ENCODE measurements around the gene CALN1.

The CALN1 gene

GRCh38 chr7:72152161-72153131, 259.7 kb downstream of the CALN1 start:
- H2BK12ac ChIP-seq (ENCODE audit: low read length in 2 of 2) = no peak overlapping the region
- no peak overlapping the region for H2AFZ ChIP-seq (ENCODE audit: low read depth, low read length)
- 49% methylated on average over 7 of the region's 7 CpGs for WGBS

GRCh38 chr7:72140566-72140965, 271.6 kb downstream of the CALN1 start:
- H2BK12ac ChIP-seq (ENCODE audit: low read length in 2 of 2) = no peak overlapping the region
- no peak overlapping the region for H2AK5ac ChIP-seq (ENCODE audit: low read length, severe bottlenecking)
- H3K9me3 ChIP-seq (ENCODE audit: control insufficient read depth, low read length) = peaks cover 5% of the 10 kb centered on the region
- H3K36me3 ChIP-seq (ENCODE audit: control insufficient read depth in 1 of 2, insufficient read depth in 2 of 2, low read depth in 1 of 2, low read length in 2 of 2) = no peaks in the 10 kb centered on the region
- H2AFZ ChIP-seq (ENCODE audit: low read depth, low read length) = no peak overlapping the region
- H3K27me3 ChIP-seq (ENCODE audit: control insufficient read depth in 1 of 2, insufficient read depth in 1 of 2, low read length in 2 of 2) = no peaks in the 10 kb centered on the region
- no peak overlapping the region for H2BK120ac ChIP-seq (ENCODE audit: low read depth, low read length)
- H3K4me2 ChIP-seq (ENCODE audit: low read length, poor library complexity, severe bottlenecking) = no peak overlapping the region
- H3K4ac ChIP-seq (ENCODE audit: low read depth in 1 of 2, low read length in 2 of 2) = no peak overlapping the region
- H3K4me1 ChIP-seq (ENCODE audit: control insufficient read depth, insufficient read depth, low read depth, low read length) = no peaks in the 10 kb centered on the region
- H3K9ac ChIP-seq (ENCODE audit: low read length) = no peak overlapping the region
- H4K8ac ChIP-seq (ENCODE audit: low read length) = no peak overlapping the region
- 58% methylated on average over 2 of the region's 2 CpGs for WGBS
- H3K79me1 ChIP-seq (replicated peaks; ENCODE audit: low read length, poor library complexity, severe bottlenecking) = no peaks in the 10 kb centered on the region
- no peak overlapping the region for H3K18ac ChIP-seq (ENCODE audit: low read depth in 1 of 2, low read length in 2 of 2)
- no peak overlapping the region for H3K23ac ChIP-seq (ENCODE audit: low read length in 2 of 2)
- H3K27ac ChIP-seq (ENCODE audit: low read length, poor library complexity, severe bottlenecking) = no peak overlapping the region
- H2BK15ac ChIP-seq (ENCODE audit: low read depth, poor library complexity, severe bottlenecking) = no peak overlapping the region
- DNase-seq = no peak
- no peak overlapping the region for H3K4me3 ChIP-seq (ENCODE audit: insufficient read depth in 1 of 2, low read depth in 1 of 2, low read length in 2 of 2)
- H4K91ac ChIP-seq (ENCODE audit: low read length) = no peak overlapping the region
- no peak overlapping the region for H3K14ac ChIP-seq (ENCODE audit: low read length in 2 of 2)
- no peak overlapping the region for H2BK5ac ChIP-seq (ENCODE audit: low read depth, low read length, poor library complexity, severe bottlenecking)

More at GRCh38 chr7:72152161-72153131, 259.7 kb downstream of the CALN1 start:
- no peak overlapping the region for H4K91ac ChIP-seq (ENCODE audit: low read length)
- H3K23ac ChIP-seq (ENCODE audit: low read length in 2 of 2) = no peak overlapping the region
- no peak overlapping the region for H2BK120ac ChIP-seq (ENCODE audit: low read depth, low read length)
- H3K4me3 ChIP-seq (ENCODE audit: insufficient read depth in 1 of 2, low read depth in 1 of 2, low read length in 2 of 2) = no peak overlapping the region
- no peaks in the 10 kb centered on the region for H3K36me3 ChIP-seq (ENCODE audit: control insufficient read depth in 1 of 2, insufficient read depth in 2 of 2, low read depth in 1 of 2, low read length in 2 of 2)
- no peak overlapping the region for H2BK5ac ChIP-seq (ENCODE audit: low read depth, low read length, poor library complexity, severe bottlenecking)
- DNase-seq = no peak
- H3K9ac ChIP-seq (ENCODE audit: low read length) = no peak overlapping the region
- H3K14ac ChIP-seq (ENCODE audit: low read length in 2 of 2) = no peak overlapping the region
- H3K4me1 ChIP-seq (ENCODE audit: control insufficient read depth, insufficient read depth, low read depth, low read length) = no peaks in the 10 kb centered on the region
- H3K9me3 ChIP-seq (ENCODE audit: control insufficient read depth, low read length) = peaks cover 7% of the 10 kb centered on the region
- no peak overlapping the region for H2AK5ac ChIP-seq (ENCODE audit: low read length, severe bottlenecking)
- no peaks in the 10 kb centered on the region for H3K27me3 ChIP-seq (ENCODE audit: control insufficient read depth in 1 of 2, insufficient read depth in 1 of 2, low read length in 2 of 2)
- H3K79me1 ChIP-seq (replicated peaks; ENCODE audit: low read length, poor library complexity, severe bottlenecking) = no peaks in the 10 kb centered on the region
- no peak overlapping the region for H3K4ac ChIP-seq (ENCODE audit: low read depth in 1 of 2, low read length in 2 of 2)
- no peak overlapping the region for H3K27ac ChIP-seq (ENCODE audit: low read length, poor library complexity, severe bottlenecking)
- H4K8ac ChIP-seq (ENCODE audit: low read length) = no peak overlapping the region
- H3K18ac ChIP-seq (ENCODE audit: low read depth in 1 of 2, low read length in 2 of 2) = no peak overlapping the region
- H3K4me2 ChIP-seq (ENCODE audit: low read length, poor library complexity, severe bottlenecking) = no peak overlapping the region
- no peak overlapping the region for H2BK15ac ChIP-seq (ENCODE audit: low read depth, poor library complexity, severe bottlenecking)

- Histone ChIP-seq H2BK5ac (ENCODE audit: low read depth, low read length, poor library complexity, severe bottlenecking) (no peak overlapping the region), H3K9ac (ENCODE audit: low read length) (no peak overlapping the region), H4K8ac (ENCODE audit: low read length) (no peak overlapping the region), H2BK120ac (ENCODE audit: low read depth, low read length) (no peak overlapping the region), H3K23ac (ENCODE audit: low read length in 2 of 2) (no peak overlapping the region), H2BK12ac (ENCODE audit: low read length in 2 of 2) (no peak overlapping the region), H3K4me2 (ENCODE audit: low read length, poor library complexity, severe bottlenecking) (no peak overlapping the region), H3K4me3 (ENCODE audit: insufficient read depth in 1 of 2, low read depth in 1 of 2, low read length in 2 of 2) (no peak overlapping the region), H4K91ac (ENCODE audit: low read length) (no peak overlapping the region), H3K9me3 (ENCODE audit: control insufficient read depth, low read length) (no peaks in the 10 kb centered on the region), H3K27me3 (ENCODE audit: control insufficient read depth in 1 of 2, insufficient read depth in 1 of 2, low read length in 2 of 2) (no peaks in the 10 kb centered on the region), H3K79me1 (replicated peaks; ENCODE audit: low read length, poor library complexity, severe bottlenecking) (no peaks in the 10 kb centered on the region), H3K4ac (ENCODE audit: low read depth in 1 of 2, low read length in 2 of 2) (no peak overlapping the region), H3K18ac (ENCODE audit: low read depth in 1 of 2, low read length in 2 of 2) (no peak overlapping the region), H3K4me1 (ENCODE audit: control insufficient read depth, insufficient read depth, low read depth, low read length) (no peaks in the 10 kb centered on the region), H3K27ac (ENCODE audit: low read length, poor library complexity, severe bottlenecking) (no peak overlapping the region), H2BK15ac (ENCODE audit: low read depth, poor library complexity, severe bottlenecking) (no peak overlapping the region), H3K14ac (ENCODE audit: low read length in 2 of 2) (no peak overlapping the region), H2AFZ (ENCODE audit: low read depth, low read length) (no peak overlapping the region), H3K36me3 (ENCODE audit: control insufficient read depth in 1 of 2, insufficient read depth in 2 of 2, low read depth in 1 of 2, low read length in 2 of 2) (no peaks in the 10 kb centered on the region), H2AK5ac (ENCODE audit: low read length, severe bottlenecking) (no peak overlapping the region)
- WGBS = 39% methylated on average over 1 of the region's 1 CpG
- DNase-seq = no peak
These were observed 285.0 kb downstream of the CALN1 start for GRCh38 chr7:72127136-72127535.

GRCh38 chr7:72123913-72124312, 288.2 kb downstream of the CALN1 start:
- no peaks in the 10 kb centered on the region for H3K4me1 ChIP-seq (ENCODE audit: control insufficient read depth, insufficient read depth, low read depth, low read length)
- no peak overlapping the region for H2BK15ac ChIP-seq (ENCODE audit: low read depth, poor library complexity, severe bottlenecking)
- H3K4me2 ChIP-seq (ENCODE audit: low read length, poor library complexity, severe bottlenecking) = no peak overlapping the region
- no peak overlapping the region for H4K91ac ChIP-seq (ENCODE audit: low read length)
- no CpG with 5 or more reads among the region's 5 CpGs for WGBS
- no peak overlapping the region for H2BK5ac ChIP-seq (ENCODE audit: low read depth, low read length, poor library complexity, severe bottlenecking)
- H3K4me3 ChIP-seq (ENCODE audit: insufficient read depth in 1 of 2, low read depth in 1 of 2, low read length in 2 of 2) = no peak overlapping the region
- no peak overlapping the region for H2AK5ac ChIP-seq (ENCODE audit: low read length, severe bottlenecking)
- no peaks in the 10 kb centered on the region for H3K9me3 ChIP-seq (ENCODE audit: control insufficient read depth, low read length)
- H2AFZ ChIP-seq (ENCODE audit: low read depth, low read length) = no peak overlapping the region
- H3K79me1 ChIP-seq (replicated peaks; ENCODE audit: low read length, poor library complexity, severe bottlenecking) = no peaks in the 10 kb centered on the region
- H3K14ac ChIP-seq (ENCODE audit: low read length in 2 of 2) = no peak overlapping the region
- no peaks in the 10 kb centered on the region for H3K27me3 ChIP-seq (ENCODE audit: control insufficient read depth in 1 of 2, insufficient read depth in 1 of 2, low read length in 2 of 2)
- no peak overlapping the region for H3K23ac ChIP-seq (ENCODE audit: low read length in 2 of 2)
- H3K4ac ChIP-seq (ENCODE audit: low read depth in 1 of 2, low read length in 2 of 2) = no peak overlapping the region
- H3K27ac ChIP-seq (ENCODE audit: low read length, poor library complexity, severe bottlenecking) = no peak overlapping the region
- H3K18ac ChIP-seq (ENCODE audit: low read depth in 1 of 2, low read length in 2 of 2) = no peak overlapping the region
- H2BK12ac ChIP-seq (ENCODE audit: low read length in 2 of 2) = no peak overlapping the region
- no peaks in the 10 kb centered on the region for H3K36me3 ChIP-seq (ENCODE audit: control insufficient read depth in 1 of 2, insufficient read depth in 2 of 2, low read depth in 1 of 2, low read length in 2 of 2)
- H2BK120ac ChIP-seq (ENCODE audit: low read depth, low read length) = no peak overlapping the region
- H3K9ac ChIP-seq (ENCODE audit: low read length) = no peak overlapping the region
- H4K8ac ChIP-seq (ENCODE audit: low read length) = no peak overlapping the region
- no peak for DNase-seq
